HG03521 (cell line): ENCODE results near the gene B4GALT2.

Experiments used
- ATAC-seq: cut with Tn5 transposase; IDR thresholded peaks from one replicate; pipeline ENCODE4 v1.9.1; 2021; ENCODE audit warnings: mild to moderate bottlenecking, moderate library complexity; ENCODE audit not compliant: unreplicated experiment

B4GALT2 gene

GRCh38 chr1:43978551-43979260 lies at the start of gene B4GALT2:
Gene B4GALT2 (plus strand): TSS chr1:43979210. CDS start chr1:43981161, 1,951 bp downstream.
- no peak for ATAC-seq

GRCh38 chr1:43930168-43930948 lies 48.7 kb upstream of the B4GALT2 start:
- ATAC-seq = no peak

GRCh38 chr1:43930949-43931275 lies 48.1 kb upstream of the B4GALT2 start:
- no peak for ATAC-seq

- no peak for ATAC-seq
Observed at GRCh38 chr1:43931711-43932660, 47.0 kb upstream of the B4GALT2 start.

GRCh38 chr1:43932786-43933385 lies 46.1 kb upstream of the B4GALT2 start:
- no peak for ATAC-seq

GRCh38 chr1:43933386-43934100 lies 45.5 kb upstream of the B4GALT2 start, which contains the start of gene ARTN:
Gene ARTN (plus strand): TSS chr1:43933801. CDS start chr1:43935657, 1,856 bp downstream.
- ATAC-seq = no peak

- no peak for ATAC-seq
Observed at GRCh38 chr1:43934101-43934985, 44.7 kb upstream of the B4GALT2 start.

GRCh38 chr1:43934986-43935324 lies 44.1 kb upstream of the B4GALT2 start:
- no peak for ATAC-seq

- no peak for ATAC-seq
Observed at GRCh38 chr1:43935711-43936427, 43.1 kb upstream of the B4GALT2 start.

- ATAC-seq = no peak
Observed at GRCh38 chr1:43936431-43937151, 42.4 kb upstream of the B4GALT2 start.

GRCh38 chr1:43937179-43937865 lies 41.7 kb upstream of the B4GALT2 start:
- no peak for ATAC-seq

- no peak for ATAC-seq
Observed at GRCh38 chr1:43938383-43938782, 40.6 kb upstream of the B4GALT2 start.

GRCh38 chr1:43938892-43939587 lies 40.0 kb upstream of the B4GALT2 start:
- ATAC-seq = no peak

GRCh38 chr1:43942411-43942810 lies 36.6 kb upstream of the B4GALT2 start:
- ATAC-seq = no peak

- no peak for ATAC-seq
Observed at GRCh38 chr1:43944860-43945259, 34.1 kb upstream of the B4GALT2 start.

- no peak for ATAC-seq
Observed at GRCh38 chr1:43945674-43946235, 33.3 kb upstream of the B4GALT2 start.
